Measurements from ENCODE around the gene FLOT1. TPM values are rescaled to one million over a fixed set of nuclear protein-coding genes. Genes with fewer than 3 reads are reported as not detected.

FLOT1 gene
- total RNA-seq, 4 donors from 2014 or later = 115 to 214 (median 166) TPM

GRCh38 chr6:30716879-30717128 lies 25.7 kb downstream of the FLOT1 start:
- peaks cover 28 to 35% (median 29%) of the 10 kb centered on the region in 4 donors for H3K36me3 ChIP-seq
- DNase-seq (ENCODE audit: extremely low spot score) = no peak
- peaks cover 23 to 38% (median 34%) of the 10 kb centered on the region in 4 donors for H3K4me1 ChIP-seq
- intact Hi-C loops (cut with DNase I) = no loop called here
- WGBS = 0% methylated on average over 5 of the region's 8 CpGs
- H3K27me3 ChIP-seq = no peaks in the 10 kb centered on the region
- no peaks in the 10 kb centered on the region for H3K9me3 ChIP-seq
- no peak for TF ChIP-seq EP300 (IDR thresholded peaks at IDR 0.05)
- TF ChIP-seq POLR2AphosphoS5 (IDR thresholded peaks at IDR 0.05) = no peak
- no peak for TF ChIP-seq CTCF (IDR thresholded peaks at IDR 0.05)
- no peak for TF ChIP-seq POLR2A (IDR thresholded peaks at IDR 0.05; ENCODE audit: low read depth)
- peak overlapping the region; percentile 68 to 76 (median 73) for H3K4me3 ChIP-seq
- peak overlapping the region; percentile 90 to 95 (median 92) for H3K27ac ChIP-seq (replicated peaks in 1 of 4)

GRCh38 chr6:30714263-30714662 lies 28.2 kb downstream of the FLOT1 start:
- Histone ChIP-seq H3K4me1 (peaks cover 19 to 29% (median 25%) of the 10 kb centered on the region in 4 donors), H3K27ac (replicated peaks in 1 of 4) (no peak overlapping the region), H3K4me3 (no peak overlapping the region), H3K27me3 (no peaks in the 10 kb centered on the region), H3K9me3 (no peaks in the 10 kb centered on the region), H3K36me3 (peaks cover 41 to 61% (median 52%) of the 10 kb centered on the region in 4 donors)
- DNase-seq (ENCODE audit: extremely low spot score) = no peak
- WGBS = 100% methylated on average over 1 of the region's 1 CpG
- TF ChIP-seq CTCF (IDR thresholded peaks at IDR 0.05) (no peak), POLR2A (IDR thresholded peaks at IDR 0.05; ENCODE audit: low read depth) (no peak), POLR2AphosphoS5 (IDR thresholded peaks at IDR 0.05) (no peak), EP300 (IDR thresholded peaks at IDR 0.05) (no peak)
- intact Hi-C loops (cut with DNase I) = no loop called here

- intact Hi-C loops (cut with DNase I) = no loop called here
- TF ChIP-seq EP300 (IDR thresholded peaks at IDR 0.05) (no peak), CTCF (IDR thresholded peaks at IDR 0.05) (no peak), POLR2AphosphoS5 (IDR thresholded peaks at IDR 0.05) (no peak), POLR2A (IDR thresholded peaks at IDR 0.05; ENCODE audit: low read depth) (no peak)
- Histone ChIP-seq H3K27ac (replicated peaks in 1 of 4) (no peak overlapping the region), H3K36me3 (peaks cover 45 to 77% (median 67%) of the 10 kb centered on the region in 4 donors), H3K4me1 (peaks cover 6 to 13% (median 10%) of the 10 kb centered on the region in 4 donors), H3K27me3 (no peaks in the 10 kb centered on the region), H3K9me3 (no peaks in the 10 kb centered on the region), H3K4me3 (no peak overlapping the region)
- DNase-seq (ENCODE audit: extremely low spot score) = no peak
- WGBS = 91% methylated on average over 7 of the region's 7 CpGs
Measured at GRCh38 chr6:30712441-30712945, 30.0 kb downstream of the FLOT1 start.

- Histone ChIP-seq H3K27ac (replicated peaks in 1 of 4) (no peak overlapping the region), H3K27me3 (no peaks in the 10 kb centered on the region), H3K4me1 (peaks cover 6 to 11% (median 10%) of the 10 kb centered on the region in 4 donors), H3K36me3 (peaks cover 47 to 83% (median 72%) of the 10 kb centered on the region in 4 donors), H3K9me3 (no peaks in the 10 kb centered on the region), H3K4me3 (no peak overlapping the region)
- WGBS = 83% methylated on average over 1 of the region's 1 CpG
- no peak for TF ChIP-seq POLR2AphosphoS5 (IDR thresholded peaks at IDR 0.05)
- TF ChIP-seq POLR2A (IDR thresholded peaks at IDR 0.05; ENCODE audit: low read depth) = no peak
- TF ChIP-seq EP300 (IDR thresholded peaks at IDR 0.05) = no peak
- TF ChIP-seq CTCF (IDR thresholded peaks at IDR 0.05) = no peak
- intact Hi-C loops (cut with DNase I) = no loop called here
- DNase-seq (ENCODE audit: extremely low spot score) = no peak
Measured at GRCh38 chr6:30711758-30712380, 30.6 kb downstream of the FLOT1 start.

Measured in esophagus muscularis mucosa (tissue), 4 donors.